Right renal cortex interstitium (tissue), 3 donors: ENCODE measurements around the gene AP2A1. TPM values are rescaled to one million over a fixed set of nuclear protein-coding genes. Genes with fewer than 3 reads are reported as not detected.

Experiments
- DNase-seq, 3 donors: peaks; one replicate each; pipeline ENCODE4 v3.0.0-alpha.2; 2013; ENCODE audit warnings: low read depth in 3 of 3, low spot score in 2 of 3
- polyA plus RNA-seq, 3 donors: library from polyadenylated mRNA; unstranded; fragments of 120-200 nt; gene quantifications; one replicate each; pipeline ENCODE4 v1.2.1, GENCODE V29; 2013; ENCODE audit not compliant: insufficient read length in 3 of 3

Gene AP2A1
- polyA plus RNA-seq, 3 donors, result 40.8 to 48.0 (median 43.7) TPM

- DNase-seq, result no peak
These were observed 69.6 kb downstream of the AP2A1 start for GRCh38 chr19:49836176-49837008.

GRCh38 chr19:49837009-49837310 is 70.2 kb downstream of the AP2A1 start:
- no peak for DNase-seq

- DNase-seq, result no peak
These were observed 70.6 kb downstream of the AP2A1 start for GRCh38 chr19:49837425-49837824.

GRCh38 chr19:49838885-49839588 is 72.2 kb downstream of the AP2A1 start:
- no peak for DNase-seq

GRCh38 chr19:49839713-49840112 is 72.9 kb downstream of the AP2A1 start:
- no peak for DNase-seq

GRCh38 chr19:49840321-49840720 is 73.5 kb downstream of the AP2A1 start:
- no peak for DNase-seq

GRCh38 chr19:49840736-49841249 is 74.0 kb downstream of the AP2A1 start:
- no peak for DNase-seq

- DNase-seq, result no peak
These were observed 76.5 kb downstream of the AP2A1 start for GRCh38 chr19:49843265-49843664.

- no peak for DNase-seq
These were observed 77.6 kb downstream of the AP2A1 start for GRCh38 chr19:49844138-49845095.

- DNase-seq, result no peak
These were observed 78.6 kb downstream of the AP2A1 start for GRCh38 chr19:49845414-49845813.

- no peak for DNase-seq
These were observed 79.6 kb downstream of the AP2A1 start for GRCh38 chr19:49846408-49846807.

- DNase-seq, result no peak
These were observed 81.2 kb downstream of the AP2A1 start for GRCh38 chr19:49847731-49848696.

- DNase-seq, result no peak
These were observed 82.1 kb downstream of the AP2A1 start for GRCh38 chr19:49848938-49849337.

- DNase-seq, result no peak
These were observed 82.8 kb downstream of the AP2A1 start for GRCh38 chr19:49849433-49850220.

GRCh38 chr19:49850221-49850486 is 83.4 kb downstream of the AP2A1 start:
- DNase-seq, result no peak

- DNase-seq, result peak; percentile 77 to 79 (median 78)
These were observed 83.9 kb downstream of the AP2A1 start, which contains the start of gene PTOV1 for GRCh38 chr19:49850487-49851342. Gene PTOV1 (plus strand): TSS chr19:49851159.

- DNase-seq, result no peak
These were observed 84.9 kb downstream of the AP2A1 start for GRCh38 chr19:49851456-49852259.
